Neuron (in vitro differentiated cells): ENCODE data around the gene C2CD2.

ENCODE experiments used
- H2AFZ ChIP-seq: one replicate; pipeline ENCODE4 v1.6.1; 2013; ENCODE audit warnings: low read depth, mild to moderate bottlenecking, inconsistent platforms, low read length, moderate library complexity
- H3K27me3 ChIP-seq: one replicate; pipeline ENCODE4 v1.6.1; 2013; ENCODE audit warnings: low read length; ENCODE audit not compliant: insufficient read depth
- H3K36me3 ChIP-seq: one replicate; pipeline ENCODE4 v1.6.1; 2013; ENCODE audit warnings: low read length; ENCODE audit not compliant: insufficient read depth
- H3K4me1 ChIP-seq: one replicate; pipeline ENCODE4 v1.6.1; 2013; ENCODE audit warnings: low read length; ENCODE audit not compliant: insufficient read depth
- H3K4me3 ChIP-seq: 2 replicates; pipeline ENCODE4 v1.5.1; 2013; ENCODE audit warnings: mild to moderate bottlenecking, low read length, moderate library complexity
- H3K9me3 ChIP-seq: one replicate; pipeline ENCODE4 v1.6.1; 2013; ENCODE audit warnings: low read length

C2CD2 gene

DNA sequence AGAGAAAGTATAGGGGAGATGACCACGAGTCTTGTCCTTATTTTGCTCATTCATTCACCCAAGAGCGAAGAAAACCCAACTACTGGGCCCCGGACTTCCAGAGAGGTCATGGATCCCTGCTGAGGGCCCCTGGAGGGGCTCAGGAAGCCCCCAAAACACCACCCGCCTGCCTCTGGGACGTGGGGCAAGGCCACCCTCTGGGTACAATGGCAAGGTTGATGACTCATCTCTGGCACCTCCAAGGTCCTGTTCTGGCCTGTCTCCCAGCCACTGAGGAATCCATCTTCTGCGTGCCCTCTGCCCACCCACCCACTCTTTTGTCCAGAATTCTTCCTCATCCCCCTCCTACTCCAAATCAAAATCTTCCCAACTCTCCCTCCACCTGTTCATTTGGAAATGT lies 53.4 kb downstream of the C2CD2 start:
- H3K4me1 ChIP-seq: peaks cover 13% of the 10 kb centered on the region
- H3K9me3 ChIP-seq: no peaks in the 10 kb centered on the region
- H3K4me3 ChIP-seq: no peak overlapping the region
- no peaks in the 10 kb centered on the region for H3K27me3 ChIP-seq
- H3K36me3 ChIP-seq: peaks cover 6% of the 10 kb centered on the region
- H2AFZ ChIP-seq: no peak overlapping the region

DNA sequence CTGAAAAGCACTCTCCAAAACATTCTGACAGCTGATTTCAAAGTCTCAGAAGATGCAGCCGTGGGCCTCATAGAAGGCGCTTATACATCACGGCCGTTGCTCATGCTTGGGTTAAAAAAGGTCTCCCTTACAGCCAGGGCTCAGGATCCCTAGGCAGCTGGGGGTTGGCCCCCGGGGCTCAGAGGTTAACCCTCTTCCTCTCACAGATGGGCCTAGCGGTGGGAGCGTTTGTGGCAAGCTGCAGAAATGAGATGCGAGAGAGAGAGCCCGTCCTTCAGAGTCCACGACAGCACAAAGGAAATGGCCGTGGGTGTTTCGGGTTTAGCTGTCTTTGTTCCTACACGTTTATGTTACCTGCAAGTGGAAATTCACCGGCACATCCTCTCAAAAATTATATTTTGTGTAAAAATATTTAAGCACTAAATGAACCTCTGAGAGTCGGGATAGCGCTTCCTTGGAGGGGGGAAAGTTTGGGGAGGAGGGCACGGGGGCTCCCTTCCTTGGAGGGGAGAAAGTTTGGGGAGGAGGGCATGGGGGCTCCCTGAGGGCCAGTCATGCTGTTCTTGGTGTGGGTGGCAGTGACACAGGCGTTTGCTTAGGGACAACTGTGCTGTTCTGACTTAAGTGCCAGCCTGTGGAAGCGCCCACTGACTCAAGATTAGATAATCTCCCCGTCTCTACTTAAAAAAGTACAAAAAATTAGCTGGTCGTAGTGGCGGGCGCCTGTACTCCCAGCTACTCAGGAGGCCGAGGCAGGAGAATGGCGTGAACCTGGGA lies 54.2 kb downstream of the C2CD2 start:
- Histone ChIP-seq H3K36me3 (peaks cover 6% of the 10 kb centered on the region), H3K4me1 (peaks cover 13% of the 10 kb centered on the region), H2AFZ (no peak overlapping the region), H3K9me3 (no peaks in the 10 kb centered on the region), H3K4me3 (no peak overlapping the region), H3K27me3 (no peaks in the 10 kb centered on the region)

DNA sequence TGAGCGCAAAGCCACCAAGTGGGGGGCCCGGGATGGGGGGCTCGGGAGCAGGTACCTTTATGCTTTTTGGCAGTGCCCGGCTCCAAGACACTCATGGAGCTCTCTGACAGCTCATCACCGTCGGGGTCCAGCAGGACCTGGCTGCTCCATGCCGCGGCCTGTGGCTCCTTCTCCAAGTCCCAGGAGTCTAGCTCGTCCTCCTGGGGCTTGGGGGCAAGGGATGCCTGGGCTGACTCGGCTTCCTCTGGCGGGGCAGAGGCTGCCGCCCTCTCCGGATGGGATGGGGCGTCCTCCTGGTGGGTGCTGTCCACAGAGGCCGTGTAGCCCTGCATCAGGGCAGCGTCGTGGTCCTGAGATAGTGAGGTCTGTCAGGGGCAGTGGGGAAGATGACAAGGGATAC lies 54.8 kb downstream of the C2CD2 start:
- peaks cover 6% of the 10 kb centered on the region for H3K36me3 ChIP-seq
- H3K4me3 ChIP-seq: no peak overlapping the region

DNA sequence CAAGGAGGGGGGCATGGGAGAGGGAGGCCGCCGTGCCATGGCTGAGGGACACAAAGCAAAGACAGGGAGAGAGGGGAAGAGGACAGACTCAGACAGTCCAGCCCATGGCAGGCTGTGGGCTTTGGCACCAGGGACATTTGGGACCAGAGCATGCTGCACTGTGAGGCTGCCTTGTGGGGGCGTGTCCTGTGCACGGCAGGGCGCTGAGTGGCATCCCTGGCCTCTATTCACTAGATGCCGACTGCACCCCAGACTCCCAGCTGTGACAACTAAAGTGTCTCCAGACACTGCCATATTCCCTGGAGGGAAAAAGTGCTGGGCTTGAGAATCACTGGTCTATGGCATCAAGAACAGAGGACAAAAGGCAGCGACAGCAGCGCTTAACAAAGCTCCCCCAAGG lies 56.1 kb downstream of the C2CD2 start:
- Histone ChIP-seq H3K4me3 (no peak overlapping the region), H3K36me3 (peaks cover 6% of the 10 kb centered on the region), H2AFZ (no peak overlapping the region), H3K27me3 (no peaks in the 10 kb centered on the region), H3K4me1 (peaks cover 13% of the 10 kb centered on the region), H3K9me3 (no peaks in the 10 kb centered on the region)

More for the DNA sequence above, 54.8 kb downstream of the C2CD2 start:
- Histone ChIP-seq H3K27me3 (no peaks in the 10 kb centered on the region), H3K4me1 (peaks cover 13% of the 10 kb centered on the region), H2AFZ (no peak overlapping the region), H3K9me3 (no peaks in the 10 kb centered on the region)

DNA sequence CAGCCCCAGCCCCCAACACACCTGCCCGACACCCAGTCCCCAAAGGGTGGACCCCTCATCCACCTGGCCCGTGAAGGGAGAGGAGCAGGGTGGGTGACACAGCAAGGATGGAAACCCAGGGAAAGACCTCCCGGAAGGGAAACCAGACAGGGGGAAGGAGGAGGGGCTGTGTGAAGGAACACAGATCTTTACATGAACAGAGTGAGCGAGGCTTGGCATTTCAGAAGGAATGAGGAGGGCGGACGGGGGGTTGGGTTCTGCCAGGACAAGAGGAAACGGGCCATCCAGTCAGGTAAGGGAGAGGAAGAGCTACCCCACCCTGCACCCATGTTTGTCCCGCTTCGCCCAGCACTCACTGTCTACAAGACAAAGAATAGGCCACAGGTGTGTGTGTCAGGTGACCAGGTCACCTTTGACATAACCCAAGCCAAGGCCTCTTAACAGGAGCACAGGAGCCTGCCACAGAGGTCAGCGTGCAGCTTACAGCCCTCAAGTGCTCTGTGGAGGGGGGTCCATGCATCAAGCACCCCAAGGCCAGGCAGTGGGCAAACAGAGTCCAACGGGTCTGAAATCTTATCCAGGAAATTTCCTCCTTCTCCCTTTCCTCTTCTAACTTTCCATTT lies 56.7 kb downstream of the C2CD2 start:
- Histone ChIP-seq H3K4me3 (no peak overlapping the region), H3K4me1 (peaks cover 13% of the 10 kb centered on the region), H2AFZ (no peak overlapping the region), H3K9me3 (no peaks in the 10 kb centered on the region), H3K36me3 (peaks cover 6% of the 10 kb centered on the region), H3K27me3 (no peaks in the 10 kb centered on the region)

DNA sequence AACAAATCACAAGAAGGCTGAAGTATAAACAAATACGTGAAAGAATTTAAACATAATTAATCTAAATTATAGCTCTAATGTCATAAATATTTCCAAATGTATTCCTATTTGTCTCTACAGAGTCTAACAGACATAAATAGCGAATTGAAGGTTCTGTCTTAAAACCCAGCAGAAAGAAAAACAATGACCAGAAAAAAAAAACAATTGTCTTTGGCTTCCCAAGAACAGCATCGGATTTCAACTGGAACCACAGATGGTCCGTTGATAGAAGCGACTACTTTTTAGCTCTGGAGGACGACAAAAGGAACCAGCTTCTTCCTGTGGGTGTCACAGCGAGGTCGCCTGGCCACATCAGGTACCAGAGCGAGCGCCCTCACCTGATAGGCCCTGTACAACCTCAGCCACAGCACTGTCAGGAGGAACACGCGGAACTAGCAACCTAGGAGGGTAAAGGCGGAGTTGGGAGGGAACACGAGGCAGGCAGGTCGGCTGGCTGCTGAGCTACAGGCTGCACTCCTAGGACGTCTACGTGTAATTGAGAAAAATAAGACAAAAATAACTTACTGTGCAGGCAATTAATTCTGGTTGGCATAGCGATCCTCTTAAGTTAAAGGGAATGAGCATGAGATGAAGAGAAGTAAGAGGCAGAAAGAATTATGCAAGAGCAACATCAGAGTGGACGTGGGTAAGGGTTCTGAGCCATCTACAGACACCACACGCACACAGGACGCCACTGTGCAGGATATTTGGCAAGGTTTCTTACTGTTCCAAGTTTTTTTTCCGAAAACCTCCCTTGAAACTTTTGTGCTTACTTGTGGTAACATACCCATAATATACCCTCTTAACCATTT lies 58.0 kb downstream of the C2CD2 start:
- Histone ChIP-seq H3K36me3 (no peaks in the 10 kb centered on the region), H3K9me3 (no peaks in the 10 kb centered on the region), H3K4me3 (no peak overlapping the region), H3K27me3 (no peaks in the 10 kb centered on the region), H3K4me1 (peaks cover 13% of the 10 kb centered on the region), H2AFZ (no peak overlapping the region)

DNA sequence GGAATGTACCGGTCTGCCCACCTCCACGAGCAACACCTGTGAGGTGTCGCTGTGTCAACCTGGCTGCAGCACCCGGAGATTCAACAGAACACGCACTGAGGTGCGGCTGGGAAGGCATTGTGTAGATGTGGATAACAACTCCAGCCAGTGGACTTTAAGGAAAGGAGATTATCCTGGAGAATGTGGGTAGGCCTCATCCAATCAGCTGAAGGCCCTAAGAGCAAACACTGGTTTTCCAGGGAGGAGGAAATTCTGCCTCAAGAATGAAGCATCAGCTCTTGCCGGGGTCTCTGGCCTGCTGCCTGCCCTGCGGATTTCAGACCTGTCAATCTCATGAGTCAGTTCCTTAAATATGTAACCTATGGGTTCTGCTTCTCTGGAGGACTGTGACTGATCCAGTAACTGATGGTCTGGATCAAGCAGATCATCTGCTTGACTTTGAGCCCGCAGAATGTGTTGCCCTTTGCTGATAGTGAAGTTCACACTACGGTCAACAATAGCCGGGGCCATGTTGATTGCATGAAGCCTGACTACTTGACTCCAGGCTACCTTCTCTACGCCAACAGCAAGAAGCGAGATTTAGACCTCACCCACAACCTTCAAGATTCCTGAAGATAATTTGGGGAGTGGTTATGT lies 58.8 kb downstream of the C2CD2 start:
- Histone ChIP-seq H3K36me3 (no peaks in the 10 kb centered on the region), H2AFZ (no peak overlapping the region), H3K27me3 (no peaks in the 10 kb centered on the region), H3K4me1 (peaks cover 19% of the 10 kb centered on the region), H3K9me3 (no peaks in the 10 kb centered on the region), H3K4me3 (no peak overlapping the region)

DNA sequence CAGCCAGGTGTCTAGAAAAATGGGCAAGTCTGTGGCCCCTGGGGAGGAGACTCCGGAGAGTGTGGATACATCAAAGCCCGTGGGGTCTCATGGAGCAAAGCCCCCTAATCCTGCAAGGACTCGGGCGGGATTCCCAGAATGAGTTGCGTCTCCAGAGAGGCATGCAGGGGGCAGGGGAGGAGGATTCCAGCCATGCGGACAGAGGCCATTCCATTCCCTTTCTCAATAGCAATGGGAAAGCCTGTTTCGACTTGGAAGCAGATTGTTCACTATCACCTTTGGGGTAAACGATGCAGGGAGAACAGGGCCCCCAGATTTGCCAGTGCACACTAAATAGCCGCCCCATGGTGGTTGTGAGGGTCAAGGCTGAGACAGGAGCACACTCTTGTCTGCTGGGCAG lies 59.3 kb downstream of the C2CD2 start:
- Histone ChIP-seq H3K4me3 (no peak overlapping the region), H3K36me3 (no peaks in the 10 kb centered on the region)

DNA sequence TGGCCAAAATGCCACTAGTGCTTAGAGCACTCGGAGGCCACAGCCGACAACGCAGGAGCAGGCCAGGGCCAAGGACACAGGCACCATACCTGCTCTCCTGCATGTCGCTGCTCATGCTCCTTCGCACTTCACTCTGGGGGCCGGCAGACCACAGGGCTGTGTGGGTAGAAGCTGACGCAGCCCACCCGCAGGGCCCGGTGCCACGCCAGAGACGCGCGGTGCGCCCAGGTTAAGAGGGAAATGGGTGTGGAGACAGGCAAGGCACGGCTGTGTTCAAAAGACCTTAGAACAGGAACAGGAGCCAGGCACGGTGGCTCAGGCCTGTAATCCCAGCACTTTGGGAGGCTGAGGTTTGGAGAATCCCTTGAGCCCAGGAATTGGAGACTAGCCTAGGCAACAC lies 61.1 kb downstream of the C2CD2 start:
- H2AFZ ChIP-seq: no peak overlapping the region
- H3K9me3 ChIP-seq: no peaks in the 10 kb centered on the region
- no peaks in the 10 kb centered on the region for H3K27me3 ChIP-seq
- H3K36me3 ChIP-seq: no peaks in the 10 kb centered on the region
- peaks cover 9% of the 10 kb centered on the region for H3K4me1 ChIP-seq
- H3K4me3 ChIP-seq: no peak overlapping the region

More for the DNA sequence above, 59.3 kb downstream of the C2CD2 start:
- Histone ChIP-seq H3K4me1 (peaks cover 17% of the 10 kb centered on the region), H2AFZ (no peak overlapping the region), H3K27me3 (no peaks in the 10 kb centered on the region), H3K9me3 (no peaks in the 10 kb centered on the region)

DNA sequence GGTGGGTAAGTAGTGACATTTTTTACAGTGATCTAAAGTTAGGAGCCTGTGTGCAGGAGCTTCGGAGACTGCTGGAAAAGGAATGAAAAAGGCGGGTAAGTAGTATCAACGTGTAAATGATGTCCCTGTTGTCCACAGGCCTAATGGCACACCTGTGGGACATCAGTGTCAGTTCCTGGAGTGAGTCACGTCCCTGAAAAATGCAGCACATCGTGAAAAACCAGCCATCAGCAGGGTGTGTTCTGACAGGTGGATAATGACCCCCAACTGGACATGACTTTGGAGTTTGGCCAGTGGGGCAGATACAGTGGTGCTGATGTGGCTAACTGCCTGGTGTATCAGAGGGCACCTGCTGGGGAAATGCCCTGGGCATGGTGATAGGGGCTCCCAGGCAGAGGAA lies 62.7 kb downstream of the C2CD2 start:
- H3K9me3 ChIP-seq: no peaks in the 10 kb centered on the region
- H3K4me1 ChIP-seq: peaks cover 5% of the 10 kb centered on the region
- H3K36me3 ChIP-seq: no peaks in the 10 kb centered on the region
- H2AFZ ChIP-seq: no peak overlapping the region
- no peaks in the 10 kb centered on the region for H3K27me3 ChIP-seq
- no peak overlapping the region for H3K4me3 ChIP-seq

DNA sequence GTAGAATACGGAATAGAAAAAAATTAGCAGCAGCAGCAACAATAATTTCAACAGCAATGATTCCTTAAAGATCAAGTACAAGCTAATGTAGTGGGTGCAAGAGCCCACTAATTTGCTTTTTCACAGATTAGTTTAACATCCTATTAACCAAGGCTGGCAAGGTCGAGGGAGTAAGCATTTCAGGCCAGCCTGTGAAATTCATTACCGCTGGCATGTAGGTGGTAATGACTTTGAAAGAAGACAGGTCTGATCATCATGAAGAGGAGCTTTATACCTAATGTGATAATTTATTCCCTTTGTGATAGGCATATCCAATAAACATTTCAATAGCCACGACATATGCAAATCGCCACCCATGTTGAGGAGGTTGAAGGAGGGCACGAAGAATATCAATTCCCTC lies 63.5 kb downstream of the C2CD2 start:
- H3K36me3 ChIP-seq: no peaks in the 10 kb centered on the region
- H3K4me1 ChIP-seq: peaks cover 5% of the 10 kb centered on the region
- H3K9me3 ChIP-seq: no peaks in the 10 kb centered on the region
- H2AFZ ChIP-seq: no peak overlapping the region
- no peaks in the 10 kb centered on the region for H3K27me3 ChIP-seq
- H3K4me3 ChIP-seq: no peak overlapping the region

DNA sequence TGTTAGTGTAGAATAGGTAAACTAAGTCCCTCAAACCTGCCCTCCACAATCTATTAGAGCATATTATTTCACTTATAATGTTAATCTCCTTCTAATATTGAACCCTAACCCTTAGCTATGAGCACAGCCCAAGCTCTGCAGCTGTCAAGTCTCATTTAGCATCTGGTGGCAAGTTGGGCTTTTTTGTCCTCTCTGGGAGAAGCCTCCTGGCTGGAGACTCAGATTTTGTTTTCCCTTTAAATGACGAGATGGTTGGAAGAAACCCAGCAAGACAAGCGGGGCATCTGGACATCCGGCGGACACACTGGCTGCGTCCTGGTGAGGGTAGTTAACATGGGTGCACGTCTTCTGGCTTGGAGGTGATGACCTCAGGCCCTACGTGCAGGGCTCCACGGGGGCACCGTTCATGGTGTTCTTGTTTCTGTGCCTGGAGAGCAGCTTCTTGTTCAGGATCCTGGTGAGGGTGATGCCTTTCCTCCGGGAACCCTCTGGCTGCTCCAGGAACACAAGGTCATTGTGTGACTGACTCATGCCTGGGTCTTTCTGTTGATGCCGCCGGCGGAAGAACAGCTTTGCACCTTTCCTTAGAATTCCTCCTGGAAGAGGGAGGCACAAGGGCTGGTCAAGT lies 65.0 kb downstream of the C2CD2 start:
- no peak overlapping the region for H3K4me3 ChIP-seq
- no peak overlapping the region for H2AFZ ChIP-seq
- H3K27me3 ChIP-seq: no peaks in the 10 kb centered on the region
- H3K9me3 ChIP-seq: no peaks in the 10 kb centered on the region
- peaks cover 5% of the 10 kb centered on the region for H3K4me1 ChIP-seq
- H3K36me3 ChIP-seq: no peaks in the 10 kb centered on the region
